Osteocyte (in vitro differentiated cells): ENCODE data around the gene ELOA2. TPM values are rescaled to one million over a fixed set of nuclear protein-coding genes. Genes with fewer than 3 reads are reported as not detected.

Experiments
- DNase-seq: peaks from one replicate; pipeline ENCODE4 v3.0.0; 2021; ENCODE audit warnings: mixed read lengths; ENCODE audit not compliant: unreplicated experiment; ENCODE audit errors: extremely low spot score
- H3K27ac Mint-ChIP-seq: one replicate; pipeline ENCODE4 v1.8.0; 2021; ENCODE audit warnings: mild to moderate bottlenecking, mixed read lengths; ENCODE audit not compliant: unreplicated experiment
- H3K27me3 Mint-ChIP-seq: one replicate; pipeline ENCODE4 v1.8.0; 2021; ENCODE audit warnings: mixed read lengths; ENCODE audit not compliant: unreplicated experiment
- H3K36me3 Mint-ChIP-seq: one replicate; pipeline ENCODE4 v1.8.0; 2021; ENCODE audit warnings: mixed read lengths; ENCODE audit not compliant: unreplicated experiment
- H3K4me1 Mint-ChIP-seq: one replicate; pipeline ENCODE4 v1.8.0; 2021; ENCODE audit warnings: mixed read lengths; ENCODE audit not compliant: unreplicated experiment
- H3K4me3 Mint-ChIP-seq: one replicate; pipeline ENCODE4 v1.8.0; 2021; ENCODE audit warnings: mild to moderate bottlenecking, moderate library complexity, mixed read lengths; ENCODE audit not compliant: unreplicated experiment
- H3K9me3 Mint-ChIP-seq: one replicate; pipeline ENCODE4 v1.8.0; 2021; ENCODE audit warnings: mixed read lengths; ENCODE audit not compliant: unreplicated experiment
- CTCF ChIP-seq: fragments of 200-600 bp; sonication (generic); IDR thresholded peaks from 2 replicates; pipeline ENCODE4 v1.5.0; 2021; ENCODE audit warnings: antibody characterized with exemption, mild to moderate bottlenecking, moderate library complexity
- total RNA-seq: library from RNA; stranded (reverse); gene quantifications from 2 replicates; pipeline ENCODE4 v1.2.1, GENCODE V29; 2021

ELOA2 gene
- total RNA-seq, 1 donor from 2014 or later, result not detected

- H3K4me3 Mint-ChIP-seq, result no peak overlapping the region
- H3K9me3 Mint-ChIP-seq, result no peaks in the 10 kb centered on the region
- no peak for TF ChIP-seq CTCF
- DNase-seq, result no peak
- peaks cover 5% of the 10 kb centered on the region for H3K36me3 Mint-ChIP-seq
- H3K27ac Mint-ChIP-seq, result no peak overlapping the region
- no peaks in the 10 kb centered on the region for H3K27me3 Mint-ChIP-seq
- no peaks in the 10 kb centered on the region for H3K4me1 Mint-ChIP-seq
These were observed 32.2 kb upstream of the ELOA2 start for GRCh38 chr18:47067648-47068047.

GRCh38 chr18:47063096-47063495, 27.7 kb upstream of the ELOA2 start:
- peaks cover 3% of the 10 kb centered on the region for H3K36me3 Mint-ChIP-seq
- no peak for TF ChIP-seq CTCF
- DNase-seq, result no peak
- H3K4me1 Mint-ChIP-seq, result no peaks in the 10 kb centered on the region
- no peak overlapping the region for H3K4me3 Mint-ChIP-seq
- H3K27me3 Mint-ChIP-seq, result no peaks in the 10 kb centered on the region
- no peaks in the 10 kb centered on the region for H3K9me3 Mint-ChIP-seq
- no peak overlapping the region for H3K27ac Mint-ChIP-seq

DNA sequence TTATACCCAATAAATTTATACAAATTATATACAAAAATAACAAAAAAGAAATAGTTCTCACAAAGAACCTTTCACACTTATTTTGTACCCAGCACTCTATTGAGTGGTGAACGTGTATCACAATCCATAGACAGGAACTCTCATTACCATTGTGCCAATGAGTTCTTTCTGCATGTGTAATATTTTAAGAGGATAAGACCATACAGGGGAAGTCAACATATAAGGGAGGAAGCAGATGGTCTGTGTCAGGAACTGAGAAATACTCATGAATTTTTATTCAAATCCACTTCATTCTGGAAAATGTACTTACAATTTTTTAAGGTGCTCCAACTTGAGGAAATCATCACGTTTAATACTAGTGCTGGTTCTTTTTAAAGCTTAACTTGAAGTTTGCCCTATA, 27.1 kb upstream of the ELOA2 start:
- Mint-ChIP-seq H3K27ac (no peak overlapping the region), H3K4me3 (no peak overlapping the region), H3K27me3 (no peaks in the 10 kb centered on the region), H3K9me3 (no peaks in the 10 kb centered on the region), H3K36me3 (peaks cover 3% of the 10 kb centered on the region), H3K4me1 (no peaks in the 10 kb centered on the region)
- DNase-seq, result no peak
- TF ChIP-seq CTCF, result no peak

DNA sequence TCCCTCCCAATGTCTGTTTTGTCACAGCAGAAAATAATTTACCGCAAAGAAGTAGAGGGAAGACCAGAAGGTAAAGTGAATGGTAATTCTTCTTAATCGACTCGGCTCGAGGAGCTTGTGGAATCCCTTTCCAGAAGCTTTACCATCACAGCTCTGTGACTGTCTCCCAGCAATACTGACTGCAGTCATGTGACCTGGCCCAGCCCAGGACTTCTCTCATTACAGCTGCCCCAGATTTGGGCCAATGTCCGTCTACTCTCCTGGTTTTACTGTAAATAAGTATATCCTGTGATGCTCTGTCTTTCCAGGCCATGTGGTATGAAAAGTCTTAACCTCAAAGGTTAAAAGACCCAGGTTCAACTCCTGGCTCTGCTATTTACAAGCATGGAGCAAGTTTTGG, 18.9 kb upstream of the ELOA2 start:
- no peaks in the 10 kb centered on the region for H3K36me3 Mint-ChIP-seq
- peaks cover 2% of the 10 kb centered on the region for H3K4me1 Mint-ChIP-seq
- H3K4me3 Mint-ChIP-seq, result no peak overlapping the region
- no peak overlapping the region for H3K27ac Mint-ChIP-seq
- DNase-seq, result no peak
- H3K9me3 Mint-ChIP-seq, result no peaks in the 10 kb centered on the region
- H3K27me3 Mint-ChIP-seq, result peaks cover 14% of the 10 kb centered on the region
- TF ChIP-seq CTCF, result no peak

- peaks cover 19% of the 10 kb centered on the region for H3K27me3 Mint-ChIP-seq
- no peaks in the 10 kb centered on the region for H3K9me3 Mint-ChIP-seq
- peaks cover 2% of the 10 kb centered on the region for H3K4me1 Mint-ChIP-seq
- H3K36me3 Mint-ChIP-seq, result no peaks in the 10 kb centered on the region
- peak; percentile 77 for TF ChIP-seq CTCF
- DNase-seq, result no peak
- H3K4me3 Mint-ChIP-seq, result no peak overlapping the region
- no peak overlapping the region for H3K27ac Mint-ChIP-seq
These were observed 15.0 kb upstream of the ELOA2 start for GRCh38 chr18:47050468-47050867.
